GM12864 (cell line): ENCODE measurements around the gene F13A1.

Experiments used
- DNase-seq: peaks from one replicate; pipeline ENCODE4 v3.0.0-alpha.2; 2011; ENCODE audit warnings: low read depth
- H3K4me3 ChIP-seq: 2 replicates; pipeline ENCODE4 v1.5.1; 2011; ENCODE audit warnings: mild to moderate bottlenecking, low read depth, low read length, control low read depth
- CTCF ChIP-seq: IDR thresholded peaks from 2 replicates; pipeline ENCODE4 v1.5.1; 2011; ENCODE audit warnings: low read depth, mild to moderate bottlenecking, moderate library complexity, low read length, control low read depth, inconsistent platforms; ENCODE audit errors: missing control alignments

The F13A1 gene

DNA sequence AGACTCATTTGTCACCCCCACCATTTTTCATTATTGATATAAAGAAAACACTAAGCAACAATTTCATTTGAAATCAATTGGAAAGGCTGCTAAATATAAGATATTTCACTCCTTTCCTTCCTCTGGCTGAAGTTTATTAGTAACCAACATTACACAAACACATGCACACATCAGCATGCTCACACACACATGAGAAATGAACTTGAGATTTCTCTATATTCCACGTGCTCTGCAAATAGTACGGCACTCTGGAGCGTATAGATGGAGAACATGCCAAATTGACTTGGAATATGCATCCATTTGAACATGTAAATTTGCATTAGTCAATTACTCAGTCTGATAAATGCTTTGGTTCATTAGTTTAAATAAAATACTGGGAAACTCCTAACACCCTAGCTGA lies 37.1 kb upstream of the F13A1 start:
- no peak for DNase-seq
- no peak for TF ChIP-seq CTCF

GRCh38 chr6:6357032-6357431 lies 36.6 kb upstream of the F13A1 start:
- H3K4me3 ChIP-seq = no peak overlapping the region
- no peak for DNase-seq
- TF ChIP-seq CTCF = no peak

More for the DNA sequence above, 37.1 kb upstream of the F13A1 start:
- no peak overlapping the region for H3K4me3 ChIP-seq

GRCh38 chr6:6352772-6353171 lies 32.3 kb upstream of the F13A1 start:
- no peak for DNase-seq
- TF ChIP-seq CTCF = no peak

DNA sequence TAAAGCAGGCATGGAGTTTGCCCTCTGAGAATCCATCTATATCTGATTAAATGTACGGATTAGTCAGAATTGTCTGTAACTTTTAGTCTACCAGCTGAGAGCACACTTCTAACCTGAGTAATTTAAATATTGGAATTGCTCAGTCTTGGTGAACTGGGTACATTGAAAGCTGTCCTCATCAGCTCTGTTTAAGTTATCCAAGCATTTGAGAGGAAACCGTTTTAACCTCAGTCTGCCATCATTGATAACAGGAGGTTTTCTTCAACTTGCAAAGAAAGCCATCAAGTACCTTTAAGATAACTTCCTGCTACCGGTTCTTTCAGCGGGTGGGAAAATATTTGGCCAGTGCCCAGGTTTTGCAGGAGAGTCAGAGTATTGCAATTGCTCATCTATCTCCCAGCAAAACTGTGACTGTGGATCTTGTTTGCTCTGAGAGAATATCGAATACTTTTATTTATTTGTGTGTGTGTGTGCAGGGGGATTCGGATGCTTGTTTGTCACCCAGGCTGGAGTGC lies 31.1 kb upstream of the F13A1 start:
- TF ChIP-seq CTCF = no peak
- no peak overlapping the region for H3K4me3 ChIP-seq

More at GRCh38 chr6:6352772-6353171, 32.3 kb upstream of the F13A1 start:
- no peak overlapping the region for H3K4me3 ChIP-seq

GRCh38 chr6:6350696-6351095 lies 30.2 kb upstream of the F13A1 start:
- no peak for TF ChIP-seq CTCF
- DNase-seq = no peak
- H3K4me3 ChIP-seq = no peak overlapping the region

More for the DNA sequence above, 31.1 kb upstream of the F13A1 start:
- DNase-seq = no peak

DNA sequence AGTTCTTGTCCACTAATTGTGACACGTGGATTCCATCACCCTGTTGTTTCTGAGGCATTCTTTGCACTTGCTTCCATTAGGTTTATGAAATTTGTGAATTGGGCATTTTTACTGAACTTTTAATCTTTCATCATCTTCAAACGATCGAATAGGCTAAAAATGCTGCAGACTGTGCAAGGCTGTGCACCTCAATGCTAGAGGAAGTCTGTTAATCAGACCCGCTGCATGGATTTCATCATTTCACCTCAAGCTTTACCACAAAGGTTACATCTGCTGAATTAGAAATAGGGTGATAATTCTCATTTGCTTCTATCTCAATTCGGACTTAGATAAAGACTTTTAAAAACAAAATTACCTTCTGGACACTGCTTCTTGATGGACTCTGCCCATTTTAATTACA lies 27.8 kb upstream of the F13A1 start:
- DNase-seq = no peak
- TF ChIP-seq CTCF = no peak
- no peak overlapping the region for H3K4me3 ChIP-seq

- DNase-seq = no peak
- no peak overlapping the region for H3K4me3 ChIP-seq
- no peak for TF ChIP-seq CTCF
Observed at GRCh38 chr6:6346427-6347023, 26.1 kb upstream of the F13A1 start.
